Measurements from ENCODE around the gene AQP7. TPM values are rescaled to one million over a fixed set of nuclear protein-coding genes. Genes with fewer than 3 reads are reported as not detected.

Gene AQP7
- total RNA-seq, 2 donors from 2014 or later, result 6.4 TPM; not detected in 1

- intact Hi-C loops (cut with DNase I), result loop anchor here (5.0 kb wide), 1 partner anchor 38 kb away; no protein-coding TSS in a partner anchor
- Histone ChIP-seq H3K9me3 (no peaks in the 10 kb centered on the region), H3K27me3 (replicated peaks; ENCODE audit: insufficient read depth) (no peaks in the 10 kb centered on the region), H3K4me3 (no peak overlapping the region), H3K4me1 (replicated peaks) (peaks cover 16% of the 10 kb centered on the region), H3K36me3 (no peaks in the 10 kb centered on the region), H3K27ac (peak overlapping the region; percentile 73 to 79)
- peak; percentile 95 for DNase-seq (ENCODE audit: low spot score)
- peak; percentile 60 to 84 (median 70) for TF ChIP-seq CTCF (IDR thresholded peaks at IDR 0.05)
- TF ChIP-seq POLR2AphosphoS5 (IDR thresholded peaks at IDR 0.05), result peak; percentile 98
- TF ChIP-seq POLR2A (IDR thresholded peaks at IDR 0.05), result peak; percentile 32
- WGBS, result 17% methylated on average over 9 of the region's 9 CpGs
These were observed 13.2 kb upstream of the AQP7 start for GRCh38 chr9:33415501-33416038.

GRCh38 chr9:33414889-33415500 lies 12.6 kb upstream of the AQP7 start:
- TF ChIP-seq POLR2AphosphoS5 (IDR thresholded peaks at IDR 0.05) (no peak), CTCF (IDR thresholded peaks at IDR 0.05) (no peak), POLR2A (IDR thresholded peaks at IDR 0.05) (no peak)
- no peaks in the 10 kb centered on the region for H3K27me3 ChIP-seq (replicated peaks; ENCODE audit: insufficient read depth)
- no peaks in the 10 kb centered on the region for H3K36me3 ChIP-seq
- H3K9me3 ChIP-seq, result no peaks in the 10 kb centered on the region
- WGBS, result 48% methylated on average over 13 of the region's 13 CpGs
- no peak for DNase-seq (ENCODE audit: low spot score)
- peak overlapping the region; percentile 73 to 79 for H3K27ac ChIP-seq
- peaks cover 16% of the 10 kb centered on the region for H3K4me1 ChIP-seq (replicated peaks)
- H3K4me3 ChIP-seq, result no peak overlapping the region
- intact Hi-C loops (cut with DNase I), result loop anchor here (5.0 kb wide), 1 partner anchor 38 kb away; no protein-coding TSS in a partner anchor

GRCh38 chr9:33414268-33414667 lies 11.9 kb upstream of the AQP7 start:
- H3K4me3 ChIP-seq, result no peak overlapping the region
- no peaks in the 10 kb centered on the region for H3K9me3 ChIP-seq
- peak overlapping the region; percentile 73 to 79 for H3K27ac ChIP-seq
- intact Hi-C loops (cut with DNase I), result no loop called here
- no peaks in the 10 kb centered on the region for H3K36me3 ChIP-seq
- H3K4me1 ChIP-seq (replicated peaks), result peaks cover 16% of the 10 kb centered on the region
- 56% methylated on average over 3 of the region's 3 CpGs for WGBS
- no peak for TF ChIP-seq POLR2A (IDR thresholded peaks at IDR 0.05)
- TF ChIP-seq CTCF (IDR thresholded peaks at IDR 0.05), result no peak
- no peak for TF ChIP-seq POLR2AphosphoS5 (IDR thresholded peaks at IDR 0.05)
- H3K27me3 ChIP-seq (replicated peaks; ENCODE audit: insufficient read depth), result no peaks in the 10 kb centered on the region
- DNase-seq (ENCODE audit: low spot score), result no peak

GRCh38 chr9:33408087-33408486 lies 5.7 kb upstream of the AQP7 start:
- WGBS, result 77% methylated on average over 5 of the region's 5 CpGs
- Histone ChIP-seq H3K27ac (no peak overlapping the region), H3K27me3 (replicated peaks; ENCODE audit: insufficient read depth) (no peaks in the 10 kb centered on the region), H3K4me1 (replicated peaks) (no peaks in the 10 kb centered on the region), H3K36me3 (no peaks in the 10 kb centered on the region), H3K9me3 (no peaks in the 10 kb centered on the region), H3K4me3 (no peak overlapping the region)
- TF ChIP-seq CTCF (IDR thresholded peaks at IDR 0.05) (no peak), POLR2AphosphoS5 (IDR thresholded peaks at IDR 0.05) (no peak), POLR2A (IDR thresholded peaks at IDR 0.05) (no peak)
- intact Hi-C loops (cut with DNase I), result no loop called here
- DNase-seq (ENCODE audit: low spot score), result no peak

- no peak overlapping the region for H3K27ac ChIP-seq
- WGBS, result 95% methylated on average over 3 of the region's 3 CpGs
- H3K36me3 ChIP-seq, result no peaks in the 10 kb centered on the region
- H3K9me3 ChIP-seq, result no peaks in the 10 kb centered on the region
- DNase-seq (ENCODE audit: low spot score), result no peak
- H3K4me3 ChIP-seq, result no peak overlapping the region
- no peak for TF ChIP-seq POLR2AphosphoS5 (IDR thresholded peaks at IDR 0.05)
- no peak for TF ChIP-seq POLR2A (IDR thresholded peaks at IDR 0.05)
- intact Hi-C loops (cut with DNase I), result no loop called here
- H3K4me1 ChIP-seq (replicated peaks), result no peaks in the 10 kb centered on the region
- no peaks in the 10 kb centered on the region for H3K27me3 ChIP-seq (replicated peaks; ENCODE audit: insufficient read depth)
These were observed 4.7 kb upstream of the AQP7 start for GRCh38 chr9:33407061-33407460.
